ENCODE measurements around the gene NECTIN1.

NECTIN1 gene

DNA sequence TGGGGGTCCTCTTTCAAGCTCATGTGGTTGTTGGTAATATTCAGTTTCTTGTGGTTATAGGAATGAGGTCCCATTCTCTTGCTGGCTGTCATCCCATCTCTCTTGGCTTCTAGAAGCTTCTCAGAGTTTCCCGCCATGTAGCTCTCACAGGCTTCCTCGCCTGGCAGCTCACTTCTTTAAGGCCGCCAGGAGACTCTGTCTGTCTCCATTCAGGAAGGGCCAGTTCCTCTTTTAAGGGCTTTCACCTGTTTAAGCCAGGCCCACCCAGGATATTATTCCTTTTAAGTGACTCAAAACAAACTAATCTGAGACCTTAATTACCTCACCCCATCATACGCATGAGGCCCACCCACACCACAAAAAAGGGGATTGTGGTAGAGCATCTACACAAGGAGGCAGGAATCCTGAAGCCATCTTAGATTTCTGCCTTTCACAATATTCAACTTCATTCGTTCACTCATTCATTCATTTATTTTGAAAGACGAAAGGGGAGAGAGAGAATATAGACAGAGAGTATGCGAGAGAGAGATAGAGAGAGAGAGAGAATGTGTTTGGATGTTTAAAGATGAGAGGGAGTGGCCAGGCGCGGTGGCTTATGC is 42.3 kb upstream of the NECTIN1 start:
- Histone ChIP-seq H3K36me3 (ENCODE audit: control insufficient read depth in 5 of 5, insufficient read depth in 5 of 5, low read length in 5 of 5) (no peaks in the 10 kb centered on the region), H3K27ac (ENCODE audit: low read depth, low read length) (no peak overlapping the region), H3K9me3 (ENCODE audit: control insufficient read depth in 5 of 5, low read length in 5 of 5) (peaks cover 0 to 5% (median 0%) of the 10 kb centered on the region in 5 donors), H3K4me1 (ENCODE audit: control insufficient read depth in 5 of 5, insufficient read depth in 5 of 5, low read length in 5 of 5) (no peaks in the 10 kb centered on the region), H3K4me3 (ENCODE audit: low read depth in 1 of 5, low read length in 5 of 5) (no peak overlapping the region), H3K27me3 (ENCODE audit: control insufficient read depth in 5 of 5, insufficient read depth in 4 of 5, low read length in 5 of 5) (peaks cover 0 to 28% (median 2%) of the 10 kb centered on the region in 5 donors), H3K9ac (ENCODE audit: low read length in 5 of 5) (no peak overlapping the region)

DNA sequence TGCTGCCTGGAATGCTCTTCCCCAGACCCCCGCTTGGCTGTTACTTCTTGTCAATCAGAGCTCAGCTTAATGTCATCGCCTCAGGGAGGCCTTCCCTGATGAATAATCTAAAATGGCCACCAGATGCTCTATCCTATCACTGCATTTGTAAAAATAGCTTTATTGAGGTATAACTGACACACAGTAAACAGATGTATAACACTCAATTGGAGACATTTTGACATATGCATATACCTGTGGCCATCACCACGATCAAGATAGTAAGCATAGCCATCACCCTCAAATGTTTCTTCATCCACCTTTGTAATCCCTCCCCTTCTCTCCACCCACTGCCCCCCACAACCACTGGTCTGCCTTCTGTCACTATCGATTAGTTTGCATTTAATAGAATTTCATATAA is 36.6 kb upstream of the NECTIN1 start:
- Histone ChIP-seq H3K9ac (ENCODE audit: low read length in 5 of 5) (no peak overlapping the region), H3K36me3 (ENCODE audit: control insufficient read depth in 5 of 5, insufficient read depth in 5 of 5, low read length in 5 of 5) (no peaks in the 10 kb centered on the region), H3K9me3 (ENCODE audit: control insufficient read depth in 5 of 5, low read length in 5 of 5) (no peaks in the 10 kb centered on the region), H3K27me3 (ENCODE audit: control insufficient read depth in 5 of 5, insufficient read depth in 4 of 5, low read length in 5 of 5) (peaks cover 2 to 11% (median 10%) of the 10 kb centered on the region in 5 donors), H3K4me3 (ENCODE audit: low read depth in 1 of 5, low read length in 5 of 5) (no peak overlapping the region), H3K4me1 (ENCODE audit: control insufficient read depth in 5 of 5, insufficient read depth in 5 of 5, low read length in 5 of 5) (peaks cover 0 to 8% (median 0%) of the 10 kb centered on the region in 5 donors), H3K27ac (ENCODE audit: low read depth, low read length) (no peak overlapping the region)

DNA sequence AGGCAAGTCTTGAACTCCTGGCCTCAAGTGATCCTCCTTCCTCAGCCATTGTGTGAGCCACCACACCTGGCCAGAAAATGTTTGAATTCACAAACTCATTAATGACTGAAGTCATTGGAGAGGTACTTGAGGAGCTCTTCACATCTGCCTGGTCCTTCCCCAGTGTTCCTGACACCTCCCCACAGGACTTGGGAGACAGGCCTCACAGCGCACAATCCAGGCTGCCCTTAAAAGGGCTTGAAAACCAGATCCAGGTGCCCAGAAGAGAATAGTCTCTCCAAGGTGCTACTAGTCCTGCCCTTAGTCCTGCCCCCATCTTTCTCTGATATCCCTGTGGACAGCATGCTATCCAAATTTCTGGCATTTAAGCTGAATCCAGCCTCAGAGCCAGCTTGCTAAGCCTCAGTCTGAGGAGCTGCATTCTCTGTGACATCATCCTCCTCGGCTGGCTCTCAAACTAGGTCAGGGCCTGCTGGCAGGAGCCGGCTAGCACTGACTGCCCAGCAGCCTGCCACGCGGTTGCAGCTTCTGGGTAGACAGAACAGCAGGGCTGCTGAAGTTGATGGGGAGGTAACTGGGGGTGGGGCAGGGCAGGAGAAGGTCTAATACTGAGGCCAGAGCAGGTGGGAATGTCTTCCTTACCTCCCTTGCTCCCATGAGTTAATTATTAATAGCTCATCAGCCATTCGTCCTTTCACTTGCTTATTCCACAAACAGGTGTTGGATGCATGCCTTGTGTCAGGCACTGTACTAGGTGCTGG is 35.3 kb upstream of the NECTIN1 start:
- Histone ChIP-seq H3K4me3 (ENCODE audit: low read depth in 1 of 5, low read length in 5 of 5) (no peak overlapping the region), H3K36me3 (ENCODE audit: control insufficient read depth in 5 of 5, insufficient read depth in 5 of 5, low read length in 5 of 5) (no peaks in the 10 kb centered on the region), H3K4me1 (ENCODE audit: control insufficient read depth in 5 of 5, insufficient read depth in 5 of 5, low read length in 5 of 5) (peaks cover 0 to 8% (median 0%) of the 10 kb centered on the region in 5 donors), H3K27ac (ENCODE audit: low read depth, low read length) (no peak overlapping the region), H3K9ac (ENCODE audit: low read length in 5 of 5) (no peak overlapping the region), H3K27me3 (ENCODE audit: control insufficient read depth in 5 of 5, insufficient read depth in 4 of 5, low read length in 5 of 5) (peaks cover 2 to 14% (median 4%) of the 10 kb centered on the region in 5 donors), H3K9me3 (ENCODE audit: control insufficient read depth in 5 of 5, low read length in 5 of 5) (no peaks in the 10 kb centered on the region)

DNA sequence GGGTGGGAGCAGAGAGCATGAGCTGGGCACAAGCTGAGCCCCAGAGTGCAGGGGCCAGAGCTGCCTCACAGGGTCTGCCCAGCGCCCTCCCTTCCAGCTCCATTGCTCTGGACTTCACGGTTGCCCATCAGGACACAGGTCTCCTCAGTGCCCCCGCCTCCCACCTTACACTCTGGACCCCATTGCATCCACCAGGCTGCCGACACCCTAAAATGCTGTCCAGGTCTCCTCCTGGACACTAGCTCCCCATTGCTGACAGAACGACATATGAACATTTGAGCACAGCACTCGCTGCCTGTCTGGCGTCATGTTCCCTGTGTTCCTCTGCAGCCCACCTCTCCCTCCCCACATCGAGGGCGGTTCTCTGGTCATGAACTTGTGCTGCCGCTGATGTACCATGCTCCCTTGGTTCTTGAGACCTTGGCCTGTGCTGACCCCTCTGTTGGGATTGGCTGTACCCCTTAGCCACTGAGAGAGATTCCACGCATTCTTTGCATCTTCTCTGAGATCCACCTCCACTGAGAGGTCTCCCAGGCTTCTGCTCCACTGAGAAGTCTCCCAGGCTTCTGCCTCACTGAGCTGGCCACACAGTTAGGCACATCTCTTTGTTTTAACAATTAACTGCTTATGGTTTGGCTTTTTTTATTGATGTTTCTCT is 34.2 kb upstream of the NECTIN1 start:
- Histone ChIP-seq H3K9ac (ENCODE audit: low read length in 5 of 5) (no peak overlapping the region), H3K36me3 (ENCODE audit: control insufficient read depth in 5 of 5, insufficient read depth in 5 of 5, low read length in 5 of 5) (no peaks in the 10 kb centered on the region), H3K27ac (ENCODE audit: low read depth, low read length) (no peak overlapping the region), H3K27me3 (ENCODE audit: control insufficient read depth in 5 of 5, insufficient read depth in 4 of 5, low read length in 5 of 5) (peaks cover 2 to 14% (median 2%) of the 10 kb centered on the region in 5 donors), H3K4me1 (ENCODE audit: control insufficient read depth in 5 of 5, insufficient read depth in 5 of 5, low read length in 5 of 5) (peaks cover 0 to 8% (median 0%) of the 10 kb centered on the region in 5 donors), H3K9me3 (ENCODE audit: control insufficient read depth in 5 of 5, low read length in 5 of 5) (no peaks in the 10 kb centered on the region), H3K4me3 (ENCODE audit: low read depth in 1 of 5, low read length in 5 of 5) (no peak overlapping the region)

DNA sequence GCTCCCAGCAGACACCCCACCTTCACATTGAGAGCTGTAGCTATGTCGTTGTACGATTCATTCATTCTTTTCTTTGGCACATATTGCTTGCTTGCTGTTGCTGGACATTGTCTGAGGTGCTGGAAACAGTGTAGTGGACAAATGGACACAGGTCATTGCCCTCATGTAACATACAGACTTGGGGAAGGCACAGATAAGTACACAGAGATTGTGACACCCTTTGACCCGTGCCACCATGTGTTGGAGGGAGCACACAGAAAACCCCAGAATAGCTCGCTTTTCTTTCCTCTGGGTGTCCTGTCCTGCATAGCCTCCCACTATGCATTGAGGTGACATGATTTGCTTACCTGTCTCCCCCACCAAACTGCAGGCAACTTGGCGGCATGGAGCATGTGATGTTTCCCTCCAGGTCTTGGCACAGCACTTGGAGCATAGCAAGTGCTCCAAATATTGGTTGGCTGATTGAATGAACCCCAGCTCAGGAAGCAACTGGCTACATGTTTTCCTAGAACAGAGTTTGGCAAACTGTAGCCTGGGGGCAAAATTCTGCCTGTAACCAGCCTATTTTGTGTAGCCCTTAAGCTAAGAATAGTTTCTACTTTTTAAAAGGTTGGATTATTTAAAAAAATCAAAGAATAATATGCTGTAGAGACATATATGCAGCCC is 30.9 kb upstream of the NECTIN1 start:
- Histone ChIP-seq H3K9me3 (ENCODE audit: control insufficient read depth in 5 of 5, low read length in 5 of 5) (no peaks in the 10 kb centered on the region), H3K9ac (ENCODE audit: low read length in 5 of 5) (no peak overlapping the region), H3K4me1 (ENCODE audit: control insufficient read depth in 5 of 5, insufficient read depth in 5 of 5, low read length in 5 of 5) (peaks cover 0 to 8% (median 0%) of the 10 kb centered on the region in 5 donors), H3K27me3 (ENCODE audit: control insufficient read depth in 5 of 5, insufficient read depth in 4 of 5, low read length in 5 of 5) (peaks cover 2 to 26% (median 6%) of the 10 kb centered on the region in 5 donors), H3K27ac (ENCODE audit: low read depth, low read length) (no peak overlapping the region), H3K36me3 (ENCODE audit: control insufficient read depth in 5 of 5, insufficient read depth in 5 of 5, low read length in 5 of 5) (no peaks in the 10 kb centered on the region), H3K4me3 (ENCODE audit: low read depth in 1 of 5, low read length in 5 of 5) (no peak overlapping the region)

DNA sequence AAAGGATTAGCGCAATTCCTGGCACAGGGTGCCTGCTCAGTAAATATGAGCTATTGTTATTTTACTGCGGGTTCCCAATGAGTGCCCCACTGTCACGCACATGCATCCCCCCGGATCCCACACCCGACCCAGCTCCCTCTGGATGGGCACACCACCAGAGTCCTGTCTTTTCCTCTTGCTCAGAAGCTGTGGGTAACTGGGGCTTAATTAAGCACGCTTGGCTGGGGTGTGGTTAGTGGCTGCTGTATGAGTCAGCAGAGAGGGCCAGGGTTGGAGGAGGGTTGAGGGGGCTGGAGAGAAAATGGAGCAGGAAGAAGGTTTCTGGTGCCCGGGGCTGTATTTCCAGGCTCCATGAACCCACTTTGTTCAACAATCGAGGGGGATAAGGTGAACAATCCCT is 30.3 kb upstream of the NECTIN1 start:
- H3K4me3 ChIP-seq (ENCODE audit: low read depth in 1 of 5, low read length in 5 of 5) = no peak overlapping the region
- H3K27me3 ChIP-seq (ENCODE audit: control insufficient read depth in 5 of 5, insufficient read depth in 4 of 5, low read length in 5 of 5) = peaks cover 2 to 28% (median 10%) of the 10 kb centered on the region in 5 donors
- H3K9me3 ChIP-seq (ENCODE audit: control insufficient read depth in 5 of 5, low read length in 5 of 5) = no peaks in the 10 kb centered on the region
- no peaks in the 10 kb centered on the region for H3K36me3 ChIP-seq (ENCODE audit: control insufficient read depth in 5 of 5, insufficient read depth in 5 of 5, low read length in 5 of 5)
- no peak overlapping the region for H3K27ac ChIP-seq (ENCODE audit: low read depth, low read length)
- no peak overlapping the region for H3K9ac ChIP-seq (ENCODE audit: low read length in 5 of 5)
- peaks cover 0 to 4% (median 0%) of the 10 kb centered on the region in 5 donors for H3K4me1 ChIP-seq (ENCODE audit: control insufficient read depth in 5 of 5, insufficient read depth in 5 of 5, low read length in 5 of 5)

DNA sequence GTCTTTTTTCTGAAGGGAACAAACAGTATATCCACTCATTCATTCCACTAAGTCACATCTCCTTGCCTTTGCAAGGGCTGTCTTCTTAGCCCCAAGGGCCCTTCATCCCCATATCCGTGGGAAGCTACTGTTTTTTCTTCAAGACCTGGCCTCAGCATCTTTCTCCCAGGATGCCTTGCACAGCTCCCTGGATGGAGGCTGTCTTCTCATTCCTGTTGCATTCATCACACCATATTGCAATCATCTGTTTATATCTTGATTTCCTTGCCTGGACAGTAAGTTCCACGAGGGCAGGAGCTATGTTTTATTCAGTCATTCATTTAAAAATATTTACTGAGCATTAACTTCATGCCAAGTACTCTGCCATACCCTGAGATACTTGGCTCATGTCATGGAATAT is 29.3 kb upstream of the NECTIN1 start:
- Histone ChIP-seq H3K9me3 (ENCODE audit: control insufficient read depth in 5 of 5, low read length in 5 of 5) (no peaks in the 10 kb centered on the region), H3K27me3 (ENCODE audit: control insufficient read depth in 5 of 5, insufficient read depth in 4 of 5, low read length in 5 of 5) (peaks cover 2 to 33% (median 10%) of the 10 kb centered on the region in 5 donors), H3K4me3 (ENCODE audit: low read depth in 1 of 5, low read length in 5 of 5) (no peak overlapping the region), H3K4me1 (ENCODE audit: control insufficient read depth in 5 of 5, insufficient read depth in 5 of 5, low read length in 5 of 5) (no peaks in the 10 kb centered on the region), H3K36me3 (ENCODE audit: control insufficient read depth in 5 of 5, insufficient read depth in 5 of 5, low read length in 5 of 5) (no peaks in the 10 kb centered on the region), H3K9ac (ENCODE audit: low read length in 5 of 5) (no peak overlapping the region), H3K27ac (ENCODE audit: low read depth, low read length) (no peak overlapping the region)

DNA sequence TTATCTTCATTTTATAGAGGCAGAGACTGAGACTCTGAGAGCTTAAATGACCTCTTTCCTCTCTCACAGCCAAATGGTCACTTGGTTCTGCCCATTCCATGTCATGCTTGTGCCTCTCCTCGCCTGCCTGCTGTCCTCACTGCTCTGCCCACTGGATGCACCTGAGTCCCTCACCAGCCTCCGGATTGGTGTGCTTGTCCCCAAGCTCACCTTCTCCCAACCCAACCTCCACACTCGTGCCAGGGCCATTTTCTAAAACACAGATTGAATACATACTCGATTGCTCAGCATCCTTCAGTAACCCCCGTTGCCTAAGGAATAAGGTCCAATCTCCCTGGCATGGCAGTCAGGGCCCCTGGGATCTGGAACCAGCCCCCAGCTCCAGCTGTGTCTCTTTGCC is 28.4 kb upstream of the NECTIN1 start:
- no peaks in the 10 kb centered on the region for H3K36me3 ChIP-seq (ENCODE audit: control insufficient read depth in 5 of 5, insufficient read depth in 5 of 5, low read length in 5 of 5)
- no peak overlapping the region for H3K4me3 ChIP-seq (ENCODE audit: low read depth in 1 of 5, low read length in 5 of 5)
- H3K9ac ChIP-seq (ENCODE audit: low read length in 5 of 5) = no peak overlapping the region
- no peaks in the 10 kb centered on the region for H3K9me3 ChIP-seq (ENCODE audit: control insufficient read depth in 5 of 5, low read length in 5 of 5)
- H3K27ac ChIP-seq (ENCODE audit: low read depth, low read length) = no peak overlapping the region
- H3K27me3 ChIP-seq (ENCODE audit: control insufficient read depth in 5 of 5, insufficient read depth in 4 of 5, low read length in 5 of 5) = peaks cover 2 to 27% (median 14%) of the 10 kb centered on the region in 5 donors
- no peaks in the 10 kb centered on the region for H3K4me1 ChIP-seq (ENCODE audit: control insufficient read depth in 5 of 5, insufficient read depth in 5 of 5, low read length in 5 of 5)

DNA sequence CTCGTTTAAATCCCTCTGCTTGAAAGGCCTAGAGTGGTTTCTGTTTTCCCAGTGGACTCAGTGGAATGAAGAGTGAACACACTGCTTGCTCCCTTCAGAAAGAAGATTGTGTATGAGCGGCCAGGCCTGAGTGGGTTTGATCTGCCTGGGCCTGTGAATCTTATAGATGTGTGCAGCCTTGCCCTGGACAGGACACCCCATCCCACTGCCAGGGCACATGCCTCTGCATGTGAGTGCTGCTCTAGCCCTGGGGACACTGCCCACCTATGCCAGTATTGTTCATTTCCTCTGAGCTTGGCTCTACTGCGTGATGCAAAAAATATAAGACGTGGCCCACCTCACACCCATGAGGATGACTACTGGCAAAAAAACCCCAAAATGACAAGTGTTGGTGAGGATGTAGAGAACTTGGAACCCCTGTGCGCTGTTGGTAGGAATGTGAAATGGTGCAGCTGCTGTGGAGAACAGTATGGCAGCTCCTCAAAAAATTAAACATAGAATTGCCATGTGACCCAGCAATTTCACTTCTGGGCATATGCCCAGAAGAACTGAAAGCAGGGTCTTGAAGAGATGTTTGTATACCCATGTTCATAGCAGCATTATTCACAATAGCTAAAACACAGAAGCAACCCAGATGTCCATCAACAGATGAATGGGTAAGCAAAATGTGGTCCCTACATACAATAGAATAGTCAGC is 27.3 kb upstream of the NECTIN1 start:
- Histone ChIP-seq H3K4me3 (ENCODE audit: low read depth in 1 of 5, low read length in 5 of 5) (no peak overlapping the region), H3K4me1 (ENCODE audit: control insufficient read depth in 5 of 5, insufficient read depth in 5 of 5, low read length in 5 of 5) (no peaks in the 10 kb centered on the region), H3K9ac (ENCODE audit: low read length in 5 of 5) (no peak overlapping the region), H3K27me3 (ENCODE audit: control insufficient read depth in 5 of 5, insufficient read depth in 4 of 5, low read length in 5 of 5) (peaks cover 0 to 27% (median 21%) of the 10 kb centered on the region in 5 donors), H3K9me3 (ENCODE audit: control insufficient read depth in 5 of 5, low read length in 5 of 5) (no peaks in the 10 kb centered on the region), H3K36me3 (ENCODE audit: control insufficient read depth in 5 of 5, insufficient read depth in 5 of 5, low read length in 5 of 5) (no peaks in the 10 kb centered on the region), H3K27ac (ENCODE audit: low read depth, low read length) (no peak overlapping the region)

All from subcutaneous abdominal adipose tissue (tissue), 5 donors.